Measurements from ENCODE around the gene PKDREJ.
"Not testable (repeated sequence)": the region's sequence is repeated elsewhere in the genome, so short reads cannot be mapped to it uniquely, and the experiment has no call there.

Gene PKDREJ

DNA sequence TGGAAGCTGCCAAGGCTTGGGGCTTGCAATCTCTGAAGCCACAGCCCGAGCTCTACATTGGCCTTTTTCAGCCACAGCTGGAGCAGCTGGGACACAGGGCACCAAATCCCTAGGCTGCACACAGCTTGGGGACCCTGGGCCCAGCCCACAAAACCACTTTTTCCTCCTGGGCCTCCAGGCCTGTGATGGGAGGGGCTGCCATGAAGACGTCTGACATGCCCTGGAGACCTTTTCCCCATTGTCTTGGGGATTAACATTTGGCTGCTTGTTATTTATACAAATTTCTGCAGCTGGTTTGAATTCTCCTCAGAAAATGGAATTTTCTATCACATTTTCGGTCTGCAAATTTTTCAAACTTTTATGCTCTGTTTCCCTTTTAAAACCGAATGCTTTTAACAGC lies 2.5 kb upstream of the PKDREJ start:
- not testable (repeated sequence) for DNase-seq

DNA sequence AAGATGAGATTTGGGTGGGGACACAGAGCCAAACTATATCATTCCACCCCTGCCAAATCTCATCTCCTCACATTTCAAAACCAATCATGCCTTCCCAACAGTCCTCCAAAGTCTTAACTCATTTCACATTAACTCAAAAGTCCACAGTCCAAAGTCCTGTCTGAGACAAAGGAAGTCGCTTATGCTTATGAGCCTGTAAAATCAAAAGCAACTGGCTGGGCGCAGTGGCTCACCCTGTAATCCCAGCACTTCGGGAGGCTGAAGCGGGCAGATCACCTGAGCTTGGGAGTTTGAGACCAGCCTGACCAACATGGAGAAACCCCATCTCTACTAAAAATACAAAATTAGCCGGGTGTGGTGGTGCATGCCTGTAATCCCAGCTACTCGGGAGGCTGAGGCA lies 1.4 kb upstream of the PKDREJ start:
- not testable (repeated sequence) for DNase-seq

DNA sequence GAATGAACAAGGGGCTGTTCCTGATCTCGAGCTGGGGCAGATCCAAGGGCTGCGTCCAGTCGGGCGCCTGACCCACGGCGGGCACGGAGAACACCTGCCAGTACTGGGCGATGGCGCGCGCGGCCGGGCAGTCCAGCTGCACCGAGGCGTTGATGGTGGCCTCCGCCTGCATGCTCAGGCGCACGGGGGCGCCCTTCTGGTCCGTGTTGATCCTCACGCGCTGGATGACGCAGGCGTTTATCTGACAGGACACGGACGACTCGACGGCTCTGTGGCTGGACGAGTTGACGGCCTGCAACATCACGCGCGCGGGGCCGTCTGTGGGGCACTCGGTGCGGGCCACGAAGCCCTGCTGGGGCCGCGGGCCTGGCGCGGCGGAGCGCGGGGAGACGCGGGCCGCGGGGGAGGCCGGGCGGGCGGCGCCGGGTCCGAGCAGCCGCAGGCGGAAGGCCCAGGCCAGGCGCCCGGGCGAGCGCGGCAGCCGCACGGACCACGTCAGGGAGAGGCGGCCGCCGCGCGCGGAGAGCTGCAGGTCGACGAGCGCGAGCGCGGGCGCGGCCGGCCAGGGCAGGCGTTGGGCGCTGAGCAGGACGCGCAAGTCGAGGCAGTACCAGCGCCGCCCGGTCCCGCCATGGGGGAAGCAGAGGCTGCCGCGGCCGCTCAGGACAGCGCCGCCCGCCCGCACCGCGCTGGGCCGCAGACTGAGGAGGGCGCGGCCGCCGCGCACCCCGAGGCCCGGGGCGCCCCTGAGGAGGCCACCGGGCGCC lies 511 bp downstream of the PKDREJ start:
- DNase-seq = no peak

DNA sequence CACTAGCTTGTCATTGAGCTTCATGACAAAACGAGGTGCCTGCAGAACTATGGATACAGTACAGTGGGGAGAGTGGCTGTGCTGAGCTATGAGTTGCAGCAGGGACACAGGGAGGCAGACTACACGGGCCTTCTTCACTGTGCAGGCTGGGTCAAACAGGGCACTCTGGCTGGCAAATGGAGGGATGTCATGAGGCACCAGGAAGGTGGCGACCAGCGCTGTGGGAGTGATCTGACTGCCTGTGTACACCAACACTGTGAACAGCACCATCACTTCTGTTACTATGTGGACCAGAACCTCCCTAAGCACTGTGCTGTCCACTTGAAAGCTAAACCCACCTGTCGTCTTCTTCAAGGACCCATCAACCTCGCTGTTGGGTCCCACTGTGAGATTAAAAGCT lies 3.1 kb downstream of the PKDREJ start:
- no peak for DNase-seq

DNA sequence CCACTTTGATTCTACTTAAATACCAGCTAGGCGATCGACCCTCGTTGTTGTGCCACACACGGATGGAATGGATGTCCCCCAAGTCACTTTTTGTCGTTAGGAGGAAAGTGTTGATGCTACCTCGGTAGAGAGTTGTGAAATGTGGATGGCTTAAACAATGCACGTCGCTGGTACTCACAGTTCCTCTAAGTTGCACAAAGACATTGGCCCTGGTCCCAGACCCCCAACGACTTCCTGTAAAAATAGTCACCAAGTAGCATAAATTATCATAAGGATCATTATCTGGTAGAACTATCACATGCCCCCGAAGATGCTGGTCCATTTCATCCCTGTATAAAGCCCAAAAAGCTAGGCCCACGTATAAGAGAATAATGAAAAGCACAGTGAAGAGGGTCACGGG lies 3.8 kb downstream of the PKDREJ start:
- no peak for DNase-seq

DNA sequence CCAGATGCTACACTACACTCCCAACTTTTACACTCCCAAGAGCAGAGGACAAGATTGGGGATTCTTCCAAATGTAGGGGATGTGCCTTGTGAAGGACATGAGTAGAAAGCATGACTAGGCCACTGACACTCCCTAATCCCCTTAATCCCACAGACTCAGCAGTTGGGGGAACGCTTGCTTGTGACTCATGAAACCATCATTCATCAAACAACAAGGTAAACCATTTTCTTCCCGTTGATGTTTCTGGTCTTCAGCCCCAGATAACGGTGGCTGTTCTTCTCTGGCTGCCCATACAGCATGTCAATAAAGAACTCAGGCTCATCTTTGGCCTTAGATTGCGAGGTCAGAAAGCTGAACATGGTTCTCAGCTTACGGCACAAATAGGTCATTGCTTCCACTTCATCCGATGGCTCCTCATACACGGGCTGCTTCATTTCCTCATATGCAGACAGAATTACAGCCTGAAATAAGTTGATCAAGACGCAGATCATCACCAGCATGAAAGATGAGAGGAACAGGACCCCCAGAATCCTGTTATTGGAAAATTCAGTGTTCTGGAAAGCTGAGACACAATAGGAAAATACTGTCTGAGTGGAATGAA lies 6.7 kb downstream of the PKDREJ start:
- DNase-seq = no peak

DNA sequence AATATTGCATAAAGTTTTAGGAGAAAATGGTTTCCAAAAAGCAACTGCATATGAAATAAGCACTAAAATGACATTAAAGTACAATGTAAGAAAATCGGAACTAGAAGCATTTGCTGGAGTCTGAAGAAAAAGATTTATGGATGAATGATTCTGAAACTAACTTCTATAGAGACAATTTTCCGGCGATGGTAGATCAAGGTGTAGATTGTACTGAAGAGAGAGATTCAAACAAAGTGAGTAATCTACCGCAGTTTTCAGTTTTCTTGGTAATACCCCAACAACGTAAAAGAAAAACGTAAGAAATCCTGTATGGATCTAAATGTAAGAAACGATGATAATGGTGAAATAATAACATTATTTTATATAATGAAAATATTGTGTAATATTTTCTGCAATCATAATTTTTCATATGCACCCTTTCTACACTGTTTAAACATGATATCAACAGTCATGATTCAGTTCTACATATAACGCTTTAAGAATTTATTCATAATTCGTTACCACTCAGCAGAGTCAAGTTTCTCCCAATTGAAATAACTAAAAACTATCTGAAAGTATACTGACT lies 11.2 kb downstream of the PKDREJ start:
- DNase-seq = no peak

DNA sequence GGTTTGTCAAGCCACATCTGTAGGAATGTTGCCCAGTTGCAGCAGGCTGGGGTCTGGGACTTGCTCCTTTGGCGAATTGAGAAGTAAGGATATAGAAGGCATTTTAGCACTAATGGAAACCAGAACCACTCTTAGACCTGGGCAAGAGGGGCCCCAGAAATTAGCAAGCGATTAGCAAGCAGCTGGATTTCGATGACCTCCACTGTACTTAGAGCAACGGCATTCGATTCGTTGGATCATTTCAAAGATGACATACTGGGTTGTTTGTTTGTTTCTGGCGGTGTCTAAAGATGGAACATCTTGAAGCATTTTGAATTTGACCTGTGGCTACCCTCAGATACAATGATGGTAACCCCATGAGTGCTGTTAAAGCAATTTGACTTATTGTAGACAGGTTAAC lies 11.9 kb downstream of the PKDREJ start:
- DNase-seq = no peak

DNA sequence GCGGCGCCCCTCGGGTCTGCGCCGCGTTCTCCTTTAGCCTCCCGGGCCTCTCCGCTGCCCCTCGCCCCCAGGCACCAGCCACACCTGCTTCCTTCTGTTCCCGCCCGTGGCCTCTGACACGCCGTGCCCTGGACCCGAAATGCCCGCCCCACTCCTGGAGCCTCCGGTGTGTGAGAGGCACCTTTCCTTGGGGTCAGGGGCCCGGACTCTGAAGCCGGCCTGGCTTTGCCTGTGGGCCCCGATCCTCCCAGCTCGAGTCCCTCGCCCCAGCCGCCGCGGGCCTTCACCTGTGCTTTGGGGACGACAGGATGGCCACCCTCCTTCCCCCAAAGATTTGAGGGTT lies 12.4 kb downstream of the PKDREJ start:
- no peak for DNase-seq

DNA sequence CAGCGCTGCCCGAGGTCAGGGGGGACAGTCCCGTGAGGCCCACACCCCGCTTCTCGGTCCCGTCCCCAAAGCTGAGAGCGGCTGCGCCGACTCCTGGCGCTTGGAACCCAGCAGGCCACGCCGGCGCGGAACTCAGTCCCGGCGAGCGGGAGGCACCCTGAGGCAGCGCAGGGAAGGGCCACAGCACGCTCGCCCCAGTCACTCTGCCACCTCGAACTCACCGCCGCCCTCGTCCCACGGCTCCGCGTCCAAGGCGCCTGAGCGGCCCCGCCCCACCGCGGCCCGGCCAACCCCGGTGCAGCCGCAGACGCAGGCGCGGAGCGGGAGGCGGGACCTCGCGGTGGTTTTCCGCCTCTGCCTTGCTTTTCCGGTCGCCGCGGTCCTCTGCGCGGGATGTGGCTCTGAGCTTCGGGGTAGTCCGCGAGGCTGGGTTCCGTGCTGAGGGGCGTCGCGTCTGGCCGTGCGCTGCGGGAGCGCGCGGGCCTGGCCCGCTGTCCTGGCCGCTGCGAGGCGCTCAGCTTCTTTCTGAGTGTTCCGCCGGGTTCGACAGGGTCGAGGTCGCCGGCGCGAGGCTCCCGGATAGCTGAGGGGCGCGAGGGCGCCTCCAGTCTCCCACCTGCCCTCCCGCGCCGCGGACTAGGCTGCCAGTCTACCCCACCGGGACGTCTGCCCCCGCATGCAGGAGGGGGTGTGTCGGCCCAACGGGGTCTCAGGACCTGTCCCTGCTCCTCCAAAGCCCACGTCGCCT lies 12.9 kb downstream of the PKDREJ start, which contains the start of gene CDPF1:
Gene CDPF1 (minus strand): TSS at position 259 of the 748 bp plus-strand sequence. CDS start 2,009 bp downstream, outside the sequence.
- peak; percentile 86 for DNase-seq

DNA sequence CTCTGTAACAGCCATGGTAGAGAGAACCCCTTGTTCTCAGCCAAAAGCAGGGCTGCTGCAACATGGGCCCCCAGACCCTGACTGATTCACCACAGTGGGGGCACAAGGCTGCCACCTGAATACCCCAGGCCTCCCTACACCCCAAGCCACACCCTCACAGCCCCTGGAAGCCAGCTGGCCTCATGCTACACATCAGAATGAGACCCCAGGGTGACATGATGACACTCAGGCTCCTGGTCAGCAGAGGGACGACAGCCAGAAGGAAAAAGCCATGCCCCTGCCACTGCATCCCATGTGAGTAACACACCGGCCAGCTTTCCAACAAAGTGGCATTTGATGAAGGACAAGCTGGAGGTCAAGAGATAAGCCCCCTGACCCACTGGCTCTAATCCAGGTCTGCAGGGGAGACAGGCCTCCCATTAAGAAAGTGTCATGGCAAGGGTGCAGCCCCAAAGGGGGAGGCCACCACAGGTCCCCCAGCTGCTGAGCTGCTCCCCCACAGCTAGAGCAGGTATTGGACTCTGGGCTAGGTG lies 15.6 kb downstream of the PKDREJ start:
- DNase-seq = no peak

DNA sequence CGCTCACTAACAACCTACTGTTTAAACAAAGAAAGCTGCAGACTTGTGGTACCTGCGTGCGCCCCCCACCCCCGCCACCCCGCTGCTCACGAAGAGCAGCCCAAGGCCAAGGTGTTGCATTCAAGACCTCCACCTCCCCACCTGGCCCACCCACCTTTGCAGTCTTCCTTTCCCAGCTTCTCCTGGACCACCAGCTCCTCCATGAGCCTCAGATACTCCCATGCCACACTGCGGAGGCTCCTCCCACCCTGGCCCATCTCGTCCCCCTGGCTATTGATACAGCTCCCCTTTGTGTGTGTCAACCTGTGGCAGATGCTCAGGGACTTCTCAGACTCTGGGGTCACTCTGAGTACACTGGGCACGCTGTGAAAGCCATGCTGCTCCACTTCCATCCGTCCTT lies 17.0 kb downstream of the PKDREJ start:
- no peak for DNase-seq

DNA sequence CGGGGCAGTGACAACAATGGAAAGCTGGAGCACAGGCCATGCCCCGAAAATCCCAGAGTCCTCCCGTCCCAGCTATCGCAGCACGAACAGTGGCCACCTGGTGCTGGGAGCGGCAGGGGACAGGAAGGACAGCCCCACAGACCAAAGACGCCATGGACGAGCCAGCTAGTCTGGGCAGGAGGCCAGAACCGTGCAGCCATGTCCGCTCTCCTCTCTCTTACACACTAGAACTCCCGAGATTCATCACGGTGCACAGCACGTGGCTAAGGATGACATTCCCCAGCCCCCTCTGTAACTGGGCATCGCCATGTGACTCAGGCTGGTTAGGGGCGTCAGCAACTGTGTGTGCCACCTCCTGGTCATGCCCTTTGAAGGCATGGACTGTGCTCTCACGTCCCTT lies 17.6 kb downstream of the PKDREJ start:
- no peak for DNase-seq

DNA sequence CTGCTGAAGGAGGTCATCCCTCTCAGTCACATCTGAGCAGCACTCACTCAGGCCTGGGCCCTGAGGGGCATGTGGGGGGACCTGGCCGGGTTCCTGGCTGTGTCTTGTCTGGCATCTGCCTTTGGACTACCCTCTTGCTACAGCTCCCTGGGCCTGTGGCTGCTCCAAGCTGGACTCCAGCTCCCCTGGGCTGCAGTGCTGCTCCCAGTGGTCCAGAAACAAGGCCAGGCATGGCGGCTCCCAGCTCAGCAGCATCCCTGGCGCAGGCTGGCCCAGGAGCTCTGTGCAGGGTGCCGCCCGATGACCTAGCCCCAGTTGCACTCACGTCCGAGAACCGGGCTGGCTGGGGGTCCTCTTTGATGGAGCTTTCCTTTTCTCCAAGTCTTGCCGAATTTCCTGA lies 18.4 kb downstream of the PKDREJ start:
- DNase-seq = no peak

DNA sequence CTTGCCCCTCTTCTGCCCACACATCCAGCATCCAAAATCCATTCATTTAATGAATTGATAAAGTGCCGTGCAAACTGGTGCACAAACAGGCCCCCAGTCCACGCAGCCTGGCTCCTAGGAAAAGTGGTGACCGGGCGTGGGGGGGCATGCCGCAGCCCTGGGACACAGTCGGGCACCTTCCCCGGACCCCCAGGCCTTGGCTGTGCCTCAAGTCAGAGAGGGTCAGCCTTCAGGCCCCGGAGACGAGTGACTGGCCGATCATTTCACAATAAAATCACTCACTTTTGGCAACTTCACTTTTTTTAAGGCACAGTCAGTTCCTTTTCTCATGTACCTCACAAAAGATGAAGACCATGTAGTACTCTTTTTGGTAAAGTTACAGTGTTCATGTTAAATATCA lies 21.1 kb downstream of the PKDREJ start:
- no peak for DNase-seq

DNA sequence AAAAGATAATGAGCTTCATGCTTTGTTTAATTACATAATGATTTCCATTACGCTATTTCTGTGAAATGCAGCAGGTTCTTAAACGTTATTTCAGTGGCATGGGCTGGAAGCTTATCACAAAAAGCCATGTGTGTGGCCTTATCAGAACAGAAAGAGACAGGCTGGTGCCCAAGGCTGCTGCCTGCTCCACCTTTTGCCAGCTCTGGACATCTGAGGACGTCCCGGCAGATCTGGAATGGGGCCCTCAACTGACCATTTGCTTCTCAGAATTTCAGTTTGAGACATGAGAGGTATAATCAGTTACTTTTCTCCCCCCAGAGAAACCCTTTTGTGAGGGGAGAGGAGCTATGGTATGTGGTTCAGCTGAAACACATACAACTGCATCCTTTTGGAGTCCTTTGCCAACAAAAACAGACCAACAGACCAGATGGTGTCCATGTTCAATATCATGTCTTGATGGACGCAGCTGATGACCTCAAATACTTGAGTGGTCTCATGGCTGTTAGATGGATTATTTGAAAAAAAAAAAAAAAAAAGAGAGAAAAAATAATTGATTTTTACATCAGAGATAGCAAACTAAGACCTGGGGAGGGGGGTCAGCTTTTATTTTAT lies 21.6 kb downstream of the PKDREJ start:
- no peak for DNase-seq

DNA sequence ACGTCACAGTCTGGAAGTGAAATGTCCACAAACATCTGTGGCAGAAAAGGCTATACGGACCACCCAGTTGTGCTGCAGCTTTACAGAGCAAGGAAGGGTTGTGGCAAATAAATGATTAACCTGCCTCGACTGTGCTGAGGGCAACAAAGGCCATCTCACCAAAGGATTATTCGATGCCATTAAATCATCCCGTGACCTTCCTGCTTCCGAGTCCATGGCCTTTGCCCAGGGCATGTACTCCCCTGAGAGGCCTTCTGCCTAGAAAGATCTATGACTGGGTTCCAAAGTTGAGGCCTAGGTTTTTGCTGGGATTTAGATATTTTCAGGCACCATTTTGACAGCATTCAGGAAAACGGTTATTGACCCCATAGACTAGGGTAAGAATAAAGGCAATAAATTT lies 22.2 kb downstream of the PKDREJ start:
- DNase-seq = no peak

DNA sequence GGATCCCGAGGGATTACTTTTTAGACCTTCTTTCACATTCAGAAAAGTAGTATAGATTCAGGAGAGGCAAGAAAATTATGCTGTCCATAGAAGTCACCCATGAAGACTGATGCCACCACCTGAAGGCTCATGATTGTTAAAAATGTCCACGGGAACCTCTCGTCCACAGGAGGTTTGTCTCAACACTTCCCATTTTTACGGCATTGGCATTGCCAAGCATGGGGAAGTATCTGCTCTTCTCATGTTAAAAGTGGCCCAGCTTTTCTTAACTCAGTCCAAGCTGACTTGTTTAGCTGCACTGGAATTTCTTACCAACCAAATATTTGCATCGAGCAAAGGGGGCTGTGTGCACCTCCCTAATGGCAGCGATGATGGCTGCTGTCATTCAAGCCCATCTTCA lies 22.6 kb downstream of the PKDREJ start:
- no peak for DNase-seq

DNA sequence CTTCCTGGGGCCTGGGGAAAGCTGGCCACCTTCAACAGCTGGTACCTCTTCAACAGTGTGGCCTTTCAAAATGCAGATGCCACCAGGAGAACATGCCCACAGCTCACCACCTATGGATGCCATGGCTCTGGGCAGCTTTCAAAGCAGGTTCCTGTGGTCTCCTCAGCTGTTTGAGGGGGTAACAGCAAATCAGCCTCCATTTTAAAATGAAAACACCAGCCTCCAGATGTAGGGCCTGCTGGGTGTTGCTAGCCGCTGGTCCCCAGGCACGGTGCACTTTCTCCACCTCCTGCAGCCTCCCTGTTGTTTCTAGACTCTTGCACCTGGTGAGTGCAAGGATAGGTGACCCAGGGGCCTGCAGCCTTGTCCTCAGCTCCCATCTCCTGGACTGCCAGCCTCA lies 23.1 kb downstream of the PKDREJ start:
- no peak for DNase-seq

DNA sequence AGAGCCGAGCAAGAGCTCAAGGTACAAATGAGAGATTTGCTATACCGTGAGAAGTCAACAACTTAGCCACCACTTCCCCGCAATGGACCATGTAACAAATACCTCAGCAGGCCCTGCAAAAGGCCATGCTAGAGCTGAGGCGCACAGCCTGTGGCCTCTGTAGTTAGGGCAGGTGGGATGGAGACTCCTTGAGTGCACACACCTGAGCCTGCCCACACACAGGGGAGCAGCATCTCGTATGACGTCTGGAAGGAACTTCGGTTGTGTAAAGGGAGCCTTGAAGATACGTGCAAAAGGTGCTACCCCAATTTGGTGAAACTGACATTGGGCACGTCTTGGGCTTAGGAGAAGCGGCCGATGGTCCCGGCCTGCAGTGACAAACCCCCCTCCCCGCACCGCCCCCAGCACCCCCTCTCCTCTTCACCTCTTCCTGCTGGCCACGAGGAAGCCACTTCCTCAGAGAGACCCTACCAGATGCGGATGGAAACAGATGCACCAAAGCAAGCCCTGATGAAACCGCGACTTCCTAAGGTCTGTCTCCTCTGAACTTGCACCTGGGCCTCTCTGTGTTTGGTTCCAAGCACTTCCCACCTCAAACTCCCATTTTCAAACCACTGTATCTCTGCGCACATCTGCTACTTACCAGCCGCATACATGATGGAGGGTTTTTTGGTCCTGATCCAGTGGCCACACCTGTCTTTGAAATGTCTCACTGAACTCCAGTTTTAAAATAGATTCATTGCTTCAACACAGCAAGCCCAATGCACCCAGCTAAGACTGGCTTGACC lies 23.7 kb downstream of the PKDREJ start:
- no peak for DNase-seq

DNA sequence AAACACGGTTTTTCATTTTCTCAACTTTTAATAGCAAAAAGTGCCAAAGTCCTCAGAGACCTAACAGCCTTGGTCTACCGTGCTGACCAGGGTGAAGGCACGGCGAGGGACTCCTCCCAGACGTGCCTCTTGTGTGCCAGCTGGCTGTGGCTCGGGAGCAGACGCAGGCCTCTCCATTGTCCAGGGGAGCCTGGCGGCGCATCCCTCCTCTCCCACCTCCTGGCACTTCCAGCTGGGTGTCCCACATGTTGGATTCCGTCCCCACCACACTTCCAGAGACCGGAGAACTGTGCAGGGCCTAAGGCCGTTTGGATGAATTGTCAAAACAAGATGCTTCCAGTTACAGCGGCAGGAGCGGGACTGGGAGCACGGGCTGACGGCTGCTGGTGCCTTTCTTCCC lies 24.6 kb downstream of the PKDREJ start:
- DNase-seq = no peak

DNA sequence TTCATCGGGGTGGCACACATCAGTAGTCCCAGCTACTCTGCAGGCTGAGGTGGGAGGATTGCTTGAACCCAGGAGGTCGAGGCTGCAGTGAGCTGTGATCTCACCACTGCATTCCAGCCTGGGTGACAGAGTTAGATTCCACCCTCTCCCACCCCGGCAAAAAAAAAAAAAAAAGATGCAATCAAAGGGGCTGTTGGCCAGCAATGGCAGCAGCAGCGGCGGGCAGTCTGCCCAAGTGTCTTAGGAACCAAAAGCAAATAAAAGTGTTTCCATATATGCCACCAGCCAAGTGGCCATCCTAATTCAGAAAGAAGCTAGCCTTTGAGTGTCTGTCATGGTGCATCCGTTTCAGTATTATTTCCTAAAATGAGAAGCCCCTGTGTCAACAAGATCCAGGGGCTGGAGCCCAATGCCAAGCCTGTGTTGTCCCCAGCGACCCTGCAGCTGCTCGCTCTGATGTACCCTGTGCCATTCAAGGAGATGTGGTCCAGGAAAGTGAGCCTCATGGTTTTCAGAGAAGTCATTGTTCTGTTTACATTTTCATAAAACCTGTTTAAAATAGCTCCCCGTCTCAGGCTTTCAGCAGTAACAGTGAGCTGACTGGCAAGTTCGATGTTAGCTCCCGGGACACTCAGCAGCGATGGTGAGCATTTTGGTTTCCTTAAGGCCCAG lies 25.6 kb downstream of the PKDREJ start:
- no peak for DNase-seq
